Measurements from ENCODE around the gene MAZ.
"Not testable (repeated sequence)": the region's sequence is repeated elsewhere in the genome, so short reads cannot be mapped to it uniquely, and the experiment has no call there.

The MAZ gene

GRCh38 chr16:29806099-29806579, at the start of gene MAZ:
Gene MAZ, plus strand, starts transcription at chr16:29806529. Its CDS starts 173 bp downstream, at chr16:29806702.
- DNase-seq = no peak

- DNase-seq = no peak
These were observed 49.7 kb upstream of the MAZ start for GRCh38 chr16:29756654-29757053.

GRCh38 chr16:29757086-29757485, 49.2 kb upstream of the MAZ start:
- DNase-seq = not testable (repeated sequence)

GRCh38 chr16:29757950-29758466, 48.3 kb upstream of the MAZ start:
- DNase-seq = no peak

GRCh38 chr16:29760567-29761279, 45.6 kb upstream of the MAZ start:
- no peak for DNase-seq

GRCh38 chr16:29761280-29761651, 45.1 kb upstream of the MAZ start:
- not testable (repeated sequence) for DNase-seq

GRCh38 chr16:29761882-29762281, 44.4 kb upstream of the MAZ start:
- DNase-seq = no peak

- no peak for DNase-seq
These were observed 43.0 kb upstream of the MAZ start for GRCh38 chr16:29763326-29763725.

GRCh38 chr16:29765167-29766032, 40.9 kb upstream of the MAZ start:
- DNase-seq = no peak

GRCh38 chr16:29766571-29766970, 39.8 kb upstream of the MAZ start:
- DNase-seq = no peak

- no peak for DNase-seq
These were observed 39.3 kb upstream of the MAZ start for GRCh38 chr16:29767062-29767461.

- no peak for DNase-seq
These were observed 36.8 kb upstream of the MAZ start for GRCh38 chr16:29769507-29769906.

GRCh38 chr16:29770250-29770929, 35.9 kb upstream of the MAZ start:
- DNase-seq = no peak

- DNase-seq = not testable (repeated sequence)
These were observed 34.0 kb upstream of the MAZ start for GRCh38 chr16:29772330-29772729.

GRCh38 chr16:29774730-29775129, 31.6 kb upstream of the MAZ start:
- no peak for DNase-seq

- DNase-seq = no peak
These were observed 30.5 kb upstream of the MAZ start for GRCh38 chr16:29775742-29776408.

- no peak for DNase-seq
These were observed 28.6 kb upstream of the MAZ start, which contains the start of gene ZG16 for GRCh38 chr16:29777576-29778350. Gene ZG16, plus strand, starts transcription at chr16:29778256. Its CDS starts 1,011 bp downstream, at chr16:29779267.

GRCh38 chr16:29779474-29779873, 26.9 kb upstream of the MAZ start:
- no peak for DNase-seq

GRCh38 chr16:29783094-29783953, 23.0 kb upstream of the MAZ start:
- not testable (repeated sequence) for DNase-seq

- no peak for DNase-seq
These were observed 22.2 kb upstream of the MAZ start for GRCh38 chr16:29784157-29784556.
